GM12878 (cell line): ENCODE measurements around the gene DGCR8. TPM values are rescaled to one million over a fixed set of nuclear protein-coding genes. Genes with fewer than 3 reads are reported as not detected.

ENCODE experiments used
- ATAC-seq: fragments of 200-7000 bp; cut with Tn5 transposase; 3 replicates; pipeline ENCODE4 v1.9.1; 2020; ENCODE audit warnings: mild to moderate bottlenecking, moderate library complexity
- BruUV-seq: library from RNA; stranded (reverse); fragments of 400-500 nt; replicated peaks from 2 replicates; lab custom pipeline; 2021; lab: Mats Ljungman, UMichigan
- CTCF ChIA-PET: fragments of 300-600 bp; sonication (Branson Sonifier 250); formaldehyde crosslinking; extraction: SDS; loops from one replicate; lab custom pipeline; 2021; ENCODE audit warnings: inconsistent platforms; lab: Yijun Ruan, JAX
- POLR2A ChIA-PET: fragments of 350-600 bp; formaldehyde crosslinking; extraction: SDS; loops from one replicate; lab custom pipeline; 2021; ENCODE audit warnings: inconsistent platforms; lab: Charles Lee
- RAD21 ChIA-PET: fragments of 300-600 bp; sonication (Branson Sonifier 250); formaldehyde crosslinking; loops from one replicate; lab custom pipeline; 2023; ENCODE audit warnings: antibody characterized with exemption; ENCODE audit not compliant: unreplicated experiment; lab: Charles Lee
- SMC1A ChIA-PET: fragments of 300-600 bp; sonication (Branson Sonifier 250); formaldehyde crosslinking; loops from one replicate; lab custom pipeline; 2023; ENCODE audit not compliant: unreplicated experiment, uncharacterized antibody; lab: Charles Lee
- DNase-seq: peaks from one replicate; pipeline ENCODE4 v3.0.0-alpha.2; 2011; ENCODE audit warnings: low read depth, low spot score
- FAIRE-seq: peaks from 3 replicates; lab custom pipeline; 2011; peaks lifted over from hg19 to GRCh38; lab: Jason Lieb, UNC
- H2AFZ ChIP-seq: 2 replicates; pipeline ENCODE4 v1.6.0; 2011; ENCODE audit warnings: low read depth, low read length, control low read depth; ENCODE audit not compliant: control insufficient read depth
- H3K27ac ChIP-seq: 2 replicates; pipeline ENCODE4 v1.5.1; 2011; ENCODE audit warnings: control low read depth; ENCODE audit not compliant: control insufficient read depth, insufficient read depth
- H3K27me3 ChIP-seq, 2 experiments: replicated peaks in 1 of 2; 2 replicates each; pipeline versions ENCODE4 v1.6.0 to v1.6.1; 2011; ENCODE audit warnings: low read length in 1 of 2; ENCODE audit not compliant: control insufficient read depth in 2 of 2, insufficient read depth in 2 of 2
- H3K36me3 ChIP-seq, 2 experiments: 2 replicates each; pipeline ENCODE4 v1.5.1; 2011; ENCODE audit warnings: low read length in 1 of 2; ENCODE audit not compliant: control insufficient read depth in 2 of 2, insufficient read depth in 2 of 2
- H3K4me1 ChIP-seq: 2 replicates; pipeline ENCODE4 v1.6.1; 2011; ENCODE audit warnings: mild to moderate bottlenecking, low read length, moderate library complexity, mixed read lengths; ENCODE audit not compliant: control insufficient read depth, insufficient read depth
- H3K4me2 ChIP-seq: 2 replicates; pipeline ENCODE4 v1.6.0; 2011; ENCODE audit warnings: control low read depth; ENCODE audit not compliant: control insufficient read depth, insufficient read depth
- H3K4me3 ChIP-seq: fragments of 200-600 bp; sonication (generic); 2 replicates; pipeline ENCODE4 v1.5.1; 2016
- H3K79me2 ChIP-seq: 2 replicates; pipeline ENCODE4 v1.6.0; 2011; ENCODE audit warnings: low read length; ENCODE audit not compliant: control insufficient read depth, insufficient read depth
- H3K9ac ChIP-seq: 2 replicates; pipeline ENCODE4 v1.8.0; 2011; ENCODE audit warnings: low read length, control low read depth, mixed read lengths; ENCODE audit not compliant: control insufficient read depth, insufficient read depth
- H3K9me3 ChIP-seq: replicated peaks from 3 replicates; pipeline ENCODE4 v1.5.1; 2011; ENCODE audit warnings: mild to moderate bottlenecking, low read length; ENCODE audit not compliant: control insufficient read depth, insufficient read depth
- H4K20me1 ChIP-seq: 2 replicates; pipeline ENCODE4 v1.6.0; 2011; ENCODE audit not compliant: control insufficient read depth, insufficient read depth
- IRF5 ChIP-seq: fragments of 450-650 bp; IDR thresholded peaks from 2 replicates; pipeline ENCODE4 v1.6.1; 2017; ENCODE audit warnings: borderline replicate concordance
- LARP7 ChIP-seq: fragments of 450-650 bp; IDR thresholded peaks from 2 replicates; pipeline ENCODE4 v1.6.1; 2017; ENCODE audit warnings: mild to moderate bottlenecking
- POLR2A ChIP-seq: IDR thresholded peaks from 2 replicates; pipeline ENCODE4 v1.6.1; 2011; ENCODE audit warnings: low read depth, mild to moderate bottlenecking, low read length
- WGBS: methylation state at CpG from one replicate; pipeline ENCODE4 v1.1.6; 2016; ENCODE audit warnings: low lambda C conversion rate; ENCODE audit not compliant: insufficient replicate concordance, insufficient coverage; ENCODE audit errors: missing lambda C conversion rate; 5-methylcytosine and 5-hydroxymethylcytosine counted together
- in situ Hi-C: fragments of 300-500 bp; cut with MboI; formaldehyde crosslinking; loops from 9 replicates; pipeline ENCODE4 v1.14.3; 2018; ENCODE audit warnings: mixed read lengths
- intact Hi-C: fragments of 100-400 bp; cut with micrococcal nuclease; formaldehyde crosslinking; loops from one replicate; pipeline ENCODE4 v1.14.2; 2022; ENCODE audit not compliant: unreplicated experiment
- polyA plus RNA-seq, 11 experiments: library from polyadenylated mRNA; depleted of rRNA in 4 of 11; unstranded in 6 of 11; stranded (reverse) in 5 of 11; fragments of >200 nt; fragmentation: Nextera tagmentation in 4 of 11; fragmentation: Illumina TruSeq in 1 of 11; extraction: Ambion mirVana in 4 of 11; extraction: Trizol in 1 of 11; gene quantifications; 1 replicate in 1 of 11; 2 replicates in 10 of 11; pipeline versions ENCODE4 v1.2.1 to v1.2.3, GENCODE V29; 2011 to 2016; ENCODE audit warnings: inconsistent platforms in 2 of 11, missing spikeins in 2 of 11, low read depth in 1 of 11
- total RNA-seq, 4 experiments: library from RNA; depleted of rRNA in 3 of 4; stranded (reverse); fragments of >200 nt in 3 of 4; fragmentation: Illumina TruSeq in 1 of 4; extraction: Trizol in 1 of 4; gene quantifications; 2 replicates each; pipeline versions ENCODE4 v1.2.1 to v1.2.3, GENCODE V29; 2013 to 2021

The DGCR8 gene
- total and polyA plus RNA-seq, 10 of the 15 experiments (the other 5 are each of a cell fraction or from before 2014, with no cell fraction given), result 1.2 to 35.1 (median 17.2) TPM

GRCh38 chr22:20126284-20127029 lies 46.4 kb downstream of the DGCR8 start:
- Histone ChIP-seq H3K4me3 (no peak overlapping the region), H3K36me3 (peaks cover 27 to 34% of the 10 kb centered on the region in 2 experiments; a peak in 3 of 4 replicates), H4K20me1 (no peaks in the 10 kb centered on the region), H3K4me2 (no peak overlapping the region), H3K9ac (no peak overlapping the region), H3K27me3 (no peaks in the 10 kb centered on the region), H3K27ac (no peak overlapping the region), H3K79me2 (peaks cover 13% of the 10 kb centered on the region), H3K4me1 (peaks cover 3% of the 10 kb centered on the region; the same call in 1 of the 2 replicates), H3K9me3 (no peaks in the 10 kb centered on the region), H2AFZ (no peak overlapping the region)
- TF ChIP-seq POLR2A (peak; percentile 42; the same call in 1 of the 2 replicates), IRF5 (no peak)
- ChIA-PET POLR2A (no interaction called here), CTCF (interaction anchor here (0.7 kb wide), 1 partner anchor 155 kb away, joined by 3 read pairs; no protein-coding TSS in a partner anchor), SMC1A (no interaction called here), RAD21 (no interaction called here)
- FAIRE-seq (no peak), DNase-seq (no peak), ATAC-seq (no peak)
- in situ Hi-C loops, result no loop called here
- intact Hi-C loops, result no loop called here
- BruUV-seq, result no TSS peak
- 71% methylated on average over 19 of the region's 19 CpGs for WGBS

GRCh38 chr22:20127318-20127868 lies 47.4 kb downstream of the DGCR8 start:
- DNase-seq (no peak), FAIRE-seq (no peak), ATAC-seq (no peak)
- H3K4me2 ChIP-seq, result no peak overlapping the region
- no peak overlapping the region for H3K27ac ChIP-seq
- no peak overlapping the region for H2AFZ ChIP-seq
- CTCF ChIA-PET, result no interaction called here
- no peak overlapping the region for H3K9ac ChIP-seq
- H3K9me3 ChIP-seq, result no peaks in the 10 kb centered on the region
- H3K79me2 ChIP-seq, result peaks cover 9% of the 10 kb centered on the region
- no peaks in the 10 kb centered on the region for H4K20me1 ChIP-seq
- H3K36me3 ChIP-seq, result peaks cover 20 to 31% of the 10 kb centered on the region in 2 experiments; a peak in 3 of 4 replicates
- peak; percentile 50; the same call in 1 of the 2 replicates for TF ChIP-seq POLR2A
- no peak for TF ChIP-seq LARP7
- RAD21 ChIA-PET, result no interaction called here
- POLR2A ChIA-PET, result interaction anchor here (0.5 kb wide), 1 partner anchor 48 kb away, joined by 4 read pairs; no protein-coding TSS in a partner anchor
- SMC1A ChIA-PET, result no interaction called here
- in situ Hi-C loops, result no loop called here
- intact Hi-C loops, result no loop called here
- 89% methylated on average over 15 of the region's 15 CpGs for WGBS
- H3K27me3 ChIP-seq, result no peaks in the 10 kb centered on the region
- no TSS peak for BruUV-seq
- H3K4me3 ChIP-seq, result no peak overlapping the region
- H3K4me1 ChIP-seq, result peaks cover 4% of the 10 kb centered on the region; the same call in 1 of the 2 replicates
